Measurements from ENCODE around the gene SLIT3.

SLIT3 gene

GRCh38 chr5:168736281-168736831, 564.6 kb downstream of the SLIT3 start:
- DNase-seq (ENCODE audit: low read depth): no peak

- DNase-seq (ENCODE audit: low read depth): no peak
Measured at GRCh38 chr5:168734620-168735300, 566.2 kb downstream of the SLIT3 start.

- DNase-seq (ENCODE audit: low read depth): no peak
Measured at GRCh38 chr5:168734119-168734518, 566.8 kb downstream of the SLIT3 start.

GRCh38 chr5:168728546-168729211, 572.3 kb downstream of the SLIT3 start:
- DNase-seq (ENCODE audit: low read depth): no peak

GRCh38 chr5:168727547-168727946, 573.4 kb downstream of the SLIT3 start:
- no peak for DNase-seq (ENCODE audit: low read depth)

GRCh38 chr5:168726342-168726741, 574.6 kb downstream of the SLIT3 start:
- DNase-seq (ENCODE audit: low read depth): no peak

GRCh38 chr5:168724227-168724626, 576.7 kb downstream of the SLIT3 start:
- no peak for DNase-seq (ENCODE audit: low read depth)

- no peak for DNase-seq (ENCODE audit: low read depth)
Measured at GRCh38 chr5:168723037-168723436, 577.9 kb downstream of the SLIT3 start.

- no peak for DNase-seq (ENCODE audit: low read depth)
Measured at GRCh38 chr5:168721966-168722365, 579.0 kb downstream of the SLIT3 start.

- no peak for DNase-seq (ENCODE audit: low read depth)
Measured at GRCh38 chr5:168721002-168721753, 579.8 kb downstream of the SLIT3 start.

- no peak for DNase-seq (ENCODE audit: low read depth)
Measured at GRCh38 chr5:168720575-168720974, 580.4 kb downstream of the SLIT3 start.

- DNase-seq (ENCODE audit: low read depth): no peak
Measured at GRCh38 chr5:168714046-168714445, 586.9 kb downstream of the SLIT3 start.

GRCh38 chr5:168713051-168713450, 587.9 kb downstream of the SLIT3 start:
- DNase-seq (ENCODE audit: low read depth): no peak

GRCh38 chr5:168712280-168712924, 588.5 kb downstream of the SLIT3 start:
- no peak for DNase-seq (ENCODE audit: low read depth)

- no peak for DNase-seq (ENCODE audit: low read depth)
Measured at GRCh38 chr5:168710706-168711105, 590.2 kb downstream of the SLIT3 start.

GRCh38 chr5:168707716-168708695, 592.9 kb downstream of the SLIT3 start:
- no peak for DNase-seq (ENCODE audit: low read depth)

- DNase-seq (ENCODE audit: low read depth): no peak
Measured at GRCh38 chr5:168706655-168707069, 594.3 kb downstream of the SLIT3 start.

- DNase-seq (ENCODE audit: low read depth): no peak
Measured at GRCh38 chr5:168705321-168705720, 595.6 kb downstream of the SLIT3 start.

- no peak for DNase-seq (ENCODE audit: low read depth)
Measured at GRCh38 chr5:168702511-168702910, 598.4 kb downstream of the SLIT3 start.

GRCh38 chr5:168701641-168702040, 599.3 kb downstream of the SLIT3 start:
- no peak for DNase-seq (ENCODE audit: low read depth)

- no peak for DNase-seq (ENCODE audit: low read depth)
Measured at GRCh38 chr5:168699002-168699401, 601.9 kb downstream of the SLIT3 start.

All from stimulated activated CD8-positive, alpha-beta memory T cell treated with anti-CD3 and anti-CD28 coated beads, Interleukin-15, amount 100 ng/mL, for 24 hours (primary cell).